Measurements from ENCODE around the gene FKBP5.

DNA sequence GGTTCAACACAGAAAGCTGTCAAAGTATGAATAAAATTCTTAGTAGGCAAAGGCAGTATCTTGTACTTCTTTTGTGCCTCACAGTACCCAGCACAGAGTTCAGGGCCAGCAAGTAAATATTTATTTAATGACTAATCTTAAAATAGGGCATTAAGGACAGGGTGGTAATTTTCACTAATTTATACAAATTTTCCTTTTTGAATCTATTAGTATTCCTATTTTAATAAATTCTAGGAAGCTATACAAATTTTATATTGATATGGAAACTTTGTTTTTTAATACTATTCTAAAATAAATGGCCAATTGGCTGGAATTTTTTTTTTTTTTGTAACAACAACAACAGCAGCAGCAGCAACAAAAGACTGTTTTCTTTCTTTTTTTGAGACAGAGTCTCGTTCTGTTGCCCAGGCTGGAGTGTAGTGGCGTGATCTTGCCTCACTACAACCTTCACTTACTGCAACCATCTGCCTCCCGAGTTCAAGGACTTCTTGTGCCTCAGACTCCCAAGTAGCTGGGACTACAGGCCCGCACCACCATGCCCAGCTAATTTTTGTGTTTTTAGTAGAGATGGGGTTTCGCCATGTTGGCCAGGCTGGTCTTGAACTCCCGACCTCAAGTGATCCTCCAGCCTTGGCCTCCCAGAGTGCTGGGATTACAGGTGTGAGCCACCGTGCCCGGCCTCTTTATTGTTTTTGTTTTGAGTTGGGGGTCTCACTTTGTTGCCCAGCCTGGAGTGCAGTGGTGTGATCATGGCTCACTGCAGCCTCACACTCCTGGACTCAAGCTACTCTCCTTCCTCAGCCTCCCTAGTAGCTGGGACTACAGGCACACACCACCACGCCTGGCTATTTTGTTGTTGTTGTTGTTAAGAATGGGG, 85.2 kb downstream of the FKBP5 start:
- TF ChIP-seq, protein P1, sequence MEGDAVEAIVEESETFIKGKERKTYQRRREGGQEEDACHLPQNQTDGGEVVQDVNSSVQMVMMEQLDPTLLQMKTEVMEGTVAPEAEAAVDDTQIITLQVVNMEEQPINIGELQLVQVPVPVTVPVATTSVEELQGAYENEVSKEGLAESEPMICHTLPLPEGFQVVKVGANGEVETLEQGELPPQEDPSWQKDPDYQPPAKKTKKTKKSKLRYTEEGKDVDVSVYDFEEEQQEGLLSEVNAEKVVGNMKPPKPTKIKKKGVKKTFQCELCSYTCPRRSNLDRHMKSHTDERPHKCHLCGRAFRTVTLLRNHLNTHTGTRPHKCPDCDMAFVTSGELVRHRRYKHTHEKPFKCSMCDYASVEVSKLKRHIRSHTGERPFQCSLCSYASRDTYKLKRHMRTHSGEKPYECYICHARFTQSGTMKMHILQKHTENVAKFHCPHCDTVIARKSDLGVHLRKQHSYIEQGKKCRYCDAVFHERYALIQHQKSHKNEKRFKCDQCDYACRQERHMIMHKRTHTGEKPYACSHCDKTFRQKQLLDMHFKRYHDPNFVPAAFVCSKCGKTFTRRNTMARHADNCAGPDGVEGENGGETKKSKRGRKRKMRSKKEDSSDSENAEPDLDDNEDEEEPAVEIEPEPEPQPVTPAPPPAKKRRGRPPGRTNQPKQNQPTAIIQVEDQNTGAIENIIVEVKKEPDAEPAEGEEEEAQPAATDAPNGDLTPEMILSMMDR (IDR thresholded peaks at IDR 0.05; ENCODE audit: poor library complexity) = no peak
- no peak for TF ChIP-seq EZH2 (IDR thresholded peaks at IDR 0.05; ENCODE audit: borderline replicate concordance)
